KOPT-K1 (cell line): ENCODE measurements around the gene SORCS1.

Source experiments
- H3K27ac ChIP-seq: fragments of 200-600 bp; sonication (generic); 2 replicates; pipeline ENCODE4 v1.5.1; 2016; ENCODE audit warnings: antibody characterized with exemption, mild to moderate bottlenecking, low read depth, low read length; ENCODE audit not compliant: poor library complexity, severe bottlenecking
- H3K36me3 ChIP-seq: fragments of 200-600 bp; sonication (generic); 2 replicates; pipeline ENCODE4 v1.5.1; 2017; ENCODE audit warnings: antibody characterized with exemption, mild to moderate bottlenecking, low read length, moderate library complexity; ENCODE audit not compliant: insufficient read depth
- H3K9me3 ChIP-seq: fragments of 200-600 bp; sonication (generic); 2 replicates; pipeline ENCODE4 v1.5.1; 2017; ENCODE audit warnings: antibody characterized with exemption, low read length, mild to moderate bottlenecking; ENCODE audit not compliant: insufficient read depth, poor library complexity, severe bottlenecking

SORCS1 gene

GRCh38 chr10:106694696-106695095, 469.8 kb downstream of the SORCS1 start:
- Histone ChIP-seq H3K36me3 (no peaks in the 10 kb centered on the region), H3K9me3 (no peaks in the 10 kb centered on the region), H3K27ac (no peak overlapping the region)

GRCh38 chr10:106682175-106682574, 482.3 kb downstream of the SORCS1 start:
- H3K36me3 ChIP-seq: no peaks in the 10 kb centered on the region
- no peaks in the 10 kb centered on the region for H3K9me3 ChIP-seq
- H3K27ac ChIP-seq: no peak overlapping the region

GRCh38 chr10:106680061-106680460, 484.4 kb downstream of the SORCS1 start:
- no peaks in the 10 kb centered on the region for H3K9me3 ChIP-seq
- H3K27ac ChIP-seq: no peak overlapping the region
- no peaks in the 10 kb centered on the region for H3K36me3 ChIP-seq

- Histone ChIP-seq H3K27ac (no peak overlapping the region), H3K36me3 (no peaks in the 10 kb centered on the region), H3K9me3 (no peaks in the 10 kb centered on the region)
Measured at GRCh38 chr10:106679314-106679713, 485.2 kb downstream of the SORCS1 start.

- Histone ChIP-seq H3K9me3 (no peaks in the 10 kb centered on the region), H3K36me3 (no peaks in the 10 kb centered on the region), H3K27ac (no peak overlapping the region)
Measured at GRCh38 chr10:106672517-106673175, 491.9 kb downstream of the SORCS1 start.

GRCh38 chr10:106661767-106662140, 502.8 kb downstream of the SORCS1 start:
- Histone ChIP-seq H3K36me3 (no peaks in the 10 kb centered on the region), H3K27ac (no peak overlapping the region), H3K9me3 (no peaks in the 10 kb centered on the region)

GRCh38 chr10:106661133-106661766, 503.3 kb downstream of the SORCS1 start:
- Histone ChIP-seq H3K27ac (no peak overlapping the region), H3K9me3 (no peaks in the 10 kb centered on the region), H3K36me3 (no peaks in the 10 kb centered on the region)

GRCh38 chr10:106660550-106660949, 504.0 kb downstream of the SORCS1 start:
- Histone ChIP-seq H3K9me3 (no peaks in the 10 kb centered on the region), H3K27ac (no peak overlapping the region), H3K36me3 (no peaks in the 10 kb centered on the region)

- no peaks in the 10 kb centered on the region for H3K36me3 ChIP-seq
- no peak overlapping the region for H3K27ac ChIP-seq
- no peaks in the 10 kb centered on the region for H3K9me3 ChIP-seq
Measured at GRCh38 chr10:106655636-106656035, 508.9 kb downstream of the SORCS1 start.

- Histone ChIP-seq H3K27ac (no peak overlapping the region), H3K36me3 (no peaks in the 10 kb centered on the region), H3K9me3 (no peaks in the 10 kb centered on the region)
Measured at GRCh38 chr10:106655165-106655564, 509.3 kb downstream of the SORCS1 start.

GRCh38 chr10:106652279-106652678, 512.2 kb downstream of the SORCS1 start:
- H3K27ac ChIP-seq: no peak overlapping the region

GRCh38 chr10:106648534-106649481, 515.7 kb downstream of the SORCS1 start:
- Histone ChIP-seq H3K27ac (no peak overlapping the region), H3K36me3 (no peaks in the 10 kb centered on the region), H3K9me3 (no peaks in the 10 kb centered on the region)

More at GRCh38 chr10:106652279-106652678, 512.2 kb downstream of the SORCS1 start:
- Histone ChIP-seq H3K36me3 (no peaks in the 10 kb centered on the region), H3K9me3 (no peaks in the 10 kb centered on the region)

- Histone ChIP-seq H3K9me3 (no peaks in the 10 kb centered on the region), H3K27ac (no peak overlapping the region), H3K36me3 (no peaks in the 10 kb centered on the region)
Measured at GRCh38 chr10:106643473-106643872, 521.0 kb downstream of the SORCS1 start.

- H3K36me3 ChIP-seq: no peaks in the 10 kb centered on the region
- H3K27ac ChIP-seq: no peak overlapping the region
- H3K9me3 ChIP-seq: no peaks in the 10 kb centered on the region
Measured at GRCh38 chr10:106637873-106638272, 526.6 kb downstream of the SORCS1 start.

GRCh38 chr10:106636766-106637491, 527.6 kb downstream of the SORCS1 start:
- Histone ChIP-seq H3K36me3 (no peaks in the 10 kb centered on the region), H3K27ac (no peak overlapping the region), H3K9me3 (no peaks in the 10 kb centered on the region)
